ENCODE results near the gene SWT1.

Gene SWT1, protein sequence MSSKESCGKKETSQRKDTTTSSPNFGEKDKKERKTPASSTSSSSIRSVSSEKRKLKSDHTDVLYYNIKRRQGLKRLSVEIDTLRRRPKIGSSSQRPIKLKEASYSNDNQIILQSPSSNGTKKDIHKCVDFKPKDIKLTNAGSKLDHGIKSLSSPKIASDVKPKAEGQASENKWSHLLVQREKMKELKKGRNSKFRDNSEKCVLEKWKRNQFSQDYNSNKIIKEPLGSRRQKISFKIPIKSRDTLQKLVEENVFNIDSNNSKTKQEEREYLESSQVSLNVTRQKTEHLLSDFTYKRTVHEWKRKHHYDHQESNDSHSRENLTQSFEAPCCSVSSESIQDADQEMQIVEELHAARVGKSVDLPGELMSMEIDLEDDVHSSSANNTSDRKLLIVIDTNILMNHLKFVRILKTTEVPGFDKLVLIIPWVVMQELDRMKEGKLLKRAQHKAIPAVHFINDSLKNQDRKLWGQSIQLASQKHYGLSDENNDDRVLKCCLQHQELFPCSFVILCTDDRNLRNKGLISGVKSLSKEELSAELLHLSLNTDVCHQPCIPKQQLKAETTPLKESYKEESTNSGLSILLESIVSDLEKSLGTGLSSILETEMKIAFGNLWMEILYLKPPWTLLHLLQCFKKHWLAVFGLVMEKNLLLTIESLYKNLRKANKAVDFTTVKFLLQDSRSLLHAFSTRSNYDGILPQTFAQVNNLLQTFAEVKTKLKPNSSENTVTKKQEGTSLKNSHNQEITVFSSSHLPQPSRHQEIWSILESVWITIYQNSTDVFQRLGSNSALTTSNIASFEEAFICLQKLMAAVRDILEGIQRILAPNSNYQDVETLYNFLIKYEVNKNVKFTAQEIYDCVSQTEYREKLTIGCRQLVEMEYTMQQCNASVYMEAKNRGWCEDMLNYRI

DNA sequence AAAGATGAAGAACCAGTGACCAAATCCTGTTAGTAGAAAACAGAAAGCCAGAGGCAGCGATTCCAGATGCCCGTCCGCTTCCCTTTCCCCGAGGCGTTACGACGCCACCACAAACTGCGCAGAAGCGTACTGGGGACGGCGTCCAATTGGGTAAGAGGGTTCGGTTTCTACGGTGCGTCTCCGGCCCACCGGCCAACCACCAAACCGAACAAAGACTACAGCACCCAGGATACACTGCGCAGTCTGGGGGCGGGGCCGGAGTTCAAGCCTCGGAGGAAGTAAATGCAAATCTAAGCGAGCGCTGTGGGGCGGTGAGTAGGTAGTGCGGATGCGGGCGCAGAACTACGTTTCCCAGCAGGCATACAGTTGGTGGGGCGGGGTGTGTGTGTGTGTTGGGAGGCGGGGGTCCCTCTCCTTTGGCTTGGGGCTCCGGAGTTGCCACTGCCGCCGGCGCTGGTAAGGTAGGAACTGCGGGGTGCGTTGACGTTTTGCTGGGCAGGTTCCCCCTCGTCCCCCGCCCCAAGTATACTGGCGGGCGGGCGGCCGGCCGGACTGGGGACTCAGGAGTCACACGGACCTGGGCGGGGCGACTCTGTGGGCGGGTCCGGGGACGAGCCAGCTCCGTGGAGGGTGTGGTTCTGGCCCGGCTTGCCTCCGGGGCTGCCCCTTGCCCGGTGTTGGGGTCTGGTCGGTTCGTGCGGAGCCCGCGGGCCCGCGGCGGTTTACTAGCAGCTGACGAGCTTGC lies at the start of gene SWT1, which contains the start of gene TRMT1L:
SWT1 (plus strand) TSS at position 314 of the 745 bp plus-strand sequence. CDS start 3,675 bp downstream, outside the sequence.
TRMT1L (minus strand) TSS at position 100 of the 745 bp plus-strand sequence. CDS start 241 bp downstream, outside the sequence.
- DNase-seq = peak; percentile 99

DNA sequence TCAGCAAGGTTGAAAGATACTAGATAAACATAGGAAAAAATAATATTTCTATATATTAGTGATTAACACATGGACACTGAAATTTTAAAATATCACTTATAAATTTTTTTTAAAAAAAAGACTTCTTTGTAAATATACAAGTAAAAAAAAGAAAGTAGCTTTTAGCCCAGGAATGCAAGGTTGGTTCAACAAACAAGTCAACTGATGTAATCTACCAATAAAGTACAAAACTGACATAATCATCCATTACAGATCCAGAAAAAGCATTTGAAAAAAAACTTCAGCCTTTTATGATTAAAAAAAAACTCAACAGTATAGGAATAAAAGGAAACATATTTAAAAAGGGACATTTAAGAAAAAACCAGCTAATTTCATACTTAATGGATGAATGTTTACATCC lies 48.6 kb upstream of the SWT1 start:
- DNase-seq = no peak

DNA sequence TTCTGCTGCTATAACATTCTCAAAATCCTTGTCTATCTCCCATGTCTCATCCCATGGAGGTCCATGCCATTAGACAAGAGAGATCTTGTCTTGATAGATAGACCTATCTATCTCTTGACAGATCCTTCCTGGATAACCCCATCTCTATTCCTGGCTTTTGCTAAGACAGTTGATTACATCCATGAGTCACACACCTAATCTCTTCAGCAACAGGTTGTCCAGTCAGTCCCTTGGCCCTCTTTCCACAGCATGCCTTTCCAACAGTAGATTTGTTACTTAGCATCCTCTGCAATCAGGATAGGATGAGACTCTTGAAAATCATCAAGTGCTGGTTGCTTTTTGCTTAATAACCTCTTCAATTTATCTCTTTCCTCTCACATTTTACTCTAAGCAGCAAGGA lies 46.8 kb upstream of the SWT1 start:
- DNase-seq = no peak

DNA sequence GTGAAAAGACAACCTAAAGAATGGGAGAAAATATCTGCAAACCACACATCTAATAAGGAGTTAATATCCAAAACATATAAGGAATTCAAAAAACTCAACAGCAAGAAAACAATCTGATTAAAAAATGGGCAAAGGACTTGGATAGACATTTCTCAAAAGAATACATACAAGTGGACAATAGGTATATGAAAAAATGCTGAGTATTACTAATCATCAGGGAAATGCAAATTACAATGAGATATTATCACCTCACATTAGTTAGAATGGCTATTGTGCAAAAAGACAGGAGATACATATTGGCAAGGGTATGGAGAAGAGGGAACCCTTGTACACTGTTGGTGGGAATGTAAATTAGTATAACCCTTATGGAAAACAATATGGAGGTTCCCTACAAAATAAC lies 45.1 kb upstream of the SWT1 start:
- no peak for DNase-seq

DNA sequence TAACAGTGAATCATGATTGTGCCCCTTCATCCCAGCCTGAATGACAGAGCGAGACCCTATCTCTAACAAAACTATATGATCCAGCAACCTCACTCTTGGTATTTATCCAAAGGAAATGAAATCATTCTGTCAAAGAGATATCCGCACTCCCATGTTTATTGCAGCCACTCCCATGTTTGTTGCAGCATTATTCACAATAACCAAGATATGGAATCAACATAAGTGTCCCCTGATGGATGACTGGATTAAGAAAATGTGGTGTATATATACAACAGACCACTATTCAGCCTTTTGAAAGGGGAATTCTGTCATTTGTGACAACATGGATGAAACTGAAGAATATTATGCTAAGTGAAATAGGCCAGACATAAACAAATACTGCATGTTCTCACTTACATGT lies 44.6 kb upstream of the SWT1 start:
- DNase-seq = no peak

DNA sequence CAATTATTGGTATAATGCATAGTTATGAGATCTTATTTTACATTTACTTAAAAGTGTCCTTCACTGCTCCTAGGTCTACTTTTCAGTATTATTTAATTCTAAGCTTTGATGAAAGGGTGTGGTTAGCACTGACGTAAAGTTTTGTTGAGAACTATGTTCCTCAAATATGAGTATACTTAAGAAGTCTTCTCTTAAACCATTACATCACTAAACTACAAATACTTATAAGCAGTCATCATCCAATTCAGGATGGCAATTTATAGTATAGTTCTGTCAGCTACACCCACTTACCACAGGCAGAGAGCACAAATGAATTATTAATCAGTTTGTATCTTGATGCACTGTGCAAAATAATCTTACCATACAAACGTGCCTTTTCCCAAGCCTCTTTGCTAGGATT lies 27.3 kb upstream of the SWT1 start:
- no peak for DNase-seq

DNA sequence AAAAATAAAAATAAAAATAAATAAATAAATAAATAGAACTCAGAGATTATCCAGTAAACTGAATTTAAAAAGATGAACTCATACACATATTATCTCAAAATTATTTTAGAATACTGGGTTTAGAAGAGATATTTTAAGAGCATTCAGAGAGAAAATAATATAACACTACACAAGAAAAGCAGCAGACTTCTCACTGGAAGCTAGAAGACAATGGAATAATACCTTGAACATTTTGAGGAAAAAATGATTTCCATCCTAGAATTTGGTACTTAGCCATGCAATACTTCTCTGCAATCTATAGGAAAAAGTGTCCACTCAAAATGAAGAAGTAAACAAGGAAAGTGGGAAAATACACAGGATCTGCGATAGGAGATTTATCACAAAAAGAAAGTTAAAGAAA lies 24.4 kb upstream of the SWT1 start:
- DNase-seq = no peak

DNA sequence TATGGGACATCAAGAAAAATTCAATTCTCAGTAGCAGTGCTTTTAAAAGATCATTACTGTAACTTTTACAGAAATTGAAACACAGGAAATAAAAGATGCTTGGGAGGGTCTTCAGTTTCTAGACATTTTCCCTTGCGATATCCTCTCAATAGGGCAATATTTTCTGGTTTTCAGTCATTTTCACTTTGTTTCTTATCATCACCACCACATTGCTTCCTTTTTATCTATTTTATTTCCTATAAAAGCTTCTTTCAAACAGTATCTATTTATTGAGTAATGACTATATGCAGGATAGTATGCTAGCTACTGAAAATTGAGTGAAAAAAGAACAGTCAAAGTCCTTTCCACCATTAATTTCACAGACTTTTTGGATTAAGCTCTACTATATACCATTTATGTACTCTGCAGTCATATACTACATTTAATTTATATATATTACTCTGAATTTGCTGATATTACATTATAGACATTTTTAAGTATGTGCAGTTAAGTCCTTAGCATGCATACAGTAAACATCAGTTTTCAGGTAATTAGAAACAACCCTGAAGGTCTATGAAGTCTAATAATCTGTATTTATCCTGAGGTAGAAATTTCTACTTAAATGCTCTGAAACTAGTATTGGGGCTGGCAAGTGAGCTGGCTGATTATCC lies 18.9 kb upstream of the SWT1 start:
- no peak for DNase-seq

DNA sequence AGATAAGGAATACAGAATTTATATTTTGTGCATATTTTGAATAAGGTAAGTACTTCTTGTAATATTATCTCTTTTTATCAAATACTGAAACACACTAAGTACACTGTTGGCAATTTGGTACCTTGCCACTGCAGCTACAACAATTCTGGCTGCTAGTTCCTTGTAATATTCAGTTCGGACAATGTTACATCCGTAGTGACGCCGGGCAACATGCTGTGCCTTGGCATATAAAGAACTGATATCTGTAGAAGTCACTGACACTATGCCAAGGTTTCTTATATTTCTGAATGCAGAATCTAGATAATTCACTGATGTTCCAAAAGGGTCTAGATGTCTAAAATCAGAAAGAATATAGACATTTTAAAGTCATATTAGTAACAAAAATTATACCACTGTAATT lies 17.7 kb upstream of the SWT1 start:
- DNase-seq = no peak

DNA sequence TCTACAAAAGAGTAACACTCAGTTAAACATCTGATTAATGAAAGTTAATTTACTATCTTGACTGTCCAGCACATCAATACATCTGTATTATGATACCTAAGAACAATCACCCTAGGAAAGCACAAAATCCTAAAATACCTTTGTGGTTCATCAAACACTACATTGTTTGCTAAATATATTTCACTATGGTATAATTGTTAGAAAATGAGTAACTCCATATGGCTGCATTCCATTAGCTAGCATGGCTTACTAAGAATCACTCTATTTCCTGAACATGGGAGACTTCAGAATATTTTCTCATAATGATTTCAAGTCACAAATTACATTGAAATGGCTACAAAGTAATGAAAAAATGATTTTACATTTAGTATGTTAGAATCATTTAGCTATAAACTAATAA lies 12.7 kb upstream of the SWT1 start:
- no peak for DNase-seq

DNA sequence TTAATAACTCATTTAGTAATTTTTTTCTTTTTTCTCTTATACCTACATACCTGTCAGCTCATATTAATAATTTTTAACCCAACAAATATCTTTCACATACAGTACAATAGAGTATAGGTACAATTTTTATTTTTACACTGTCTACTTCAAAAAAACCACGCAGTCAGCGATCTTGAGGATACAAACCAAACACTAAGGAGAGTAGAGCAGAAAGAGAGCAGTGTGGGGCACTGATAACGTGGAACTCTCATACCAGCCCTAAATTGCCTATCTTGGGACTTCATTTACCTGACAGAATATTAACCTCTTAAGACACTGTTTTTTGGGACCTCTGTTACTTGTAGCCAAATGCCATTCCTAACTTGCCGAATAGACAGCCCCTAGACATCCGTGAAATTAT lies 5.8 kb upstream of the SWT1 start:
- no peak for DNase-seq

DNA sequence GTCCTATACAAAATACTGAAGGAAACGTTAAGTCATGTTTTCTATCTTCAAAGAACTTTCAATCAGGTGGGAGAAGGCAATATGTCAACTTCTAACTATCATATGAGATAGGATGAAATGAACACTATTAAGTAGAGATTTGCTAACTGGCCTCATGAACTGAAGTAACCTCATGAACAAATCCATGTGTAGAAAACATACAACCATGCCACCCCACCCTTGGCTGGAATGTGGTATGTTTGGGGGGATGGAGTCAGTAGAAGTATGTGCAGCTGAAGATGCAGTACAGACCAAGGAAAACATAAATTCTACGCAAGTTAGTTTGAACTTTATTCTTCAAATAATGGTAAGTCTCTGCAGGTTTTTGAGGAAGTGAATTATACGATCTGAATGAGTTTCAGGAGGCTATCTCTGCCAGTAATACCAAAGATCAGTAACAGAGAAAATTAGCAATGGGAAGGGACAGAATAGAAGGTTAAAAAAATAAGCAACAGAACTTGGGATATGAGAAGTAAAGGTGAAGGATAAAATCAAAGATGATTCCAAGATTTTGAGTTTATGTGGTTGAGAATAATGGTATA lies 4.7 kb upstream of the SWT1 start:
- DNase-seq = no peak

DNA sequence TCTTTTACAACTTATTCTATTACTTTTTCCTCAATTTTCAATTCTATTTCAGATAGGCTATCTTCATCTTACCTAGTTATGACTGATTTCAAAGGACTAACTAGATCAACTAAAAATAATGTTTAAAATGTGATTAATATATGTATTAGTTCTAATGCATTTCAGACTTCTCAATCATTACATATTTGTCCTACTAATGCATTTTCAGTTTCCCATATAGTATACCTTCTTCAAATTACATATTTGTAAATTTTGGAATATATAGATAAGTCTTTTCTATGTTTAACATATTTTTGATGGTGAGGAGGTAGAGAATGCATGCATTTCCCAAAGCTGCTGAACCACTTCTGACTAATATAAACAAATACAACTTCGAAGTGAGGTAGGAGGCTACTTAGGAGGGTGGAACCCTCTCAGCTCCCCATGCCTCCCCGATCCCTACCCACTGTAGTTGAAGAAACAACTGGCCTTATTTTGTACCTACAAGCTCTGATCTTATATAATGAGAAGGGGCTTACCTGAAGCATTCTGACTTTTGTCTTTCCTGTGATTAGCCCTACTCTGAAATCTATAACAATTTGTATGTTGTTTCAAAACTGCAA lies 2.0 kb upstream of the SWT1 start:
- DNase-seq = no peak

DNA sequence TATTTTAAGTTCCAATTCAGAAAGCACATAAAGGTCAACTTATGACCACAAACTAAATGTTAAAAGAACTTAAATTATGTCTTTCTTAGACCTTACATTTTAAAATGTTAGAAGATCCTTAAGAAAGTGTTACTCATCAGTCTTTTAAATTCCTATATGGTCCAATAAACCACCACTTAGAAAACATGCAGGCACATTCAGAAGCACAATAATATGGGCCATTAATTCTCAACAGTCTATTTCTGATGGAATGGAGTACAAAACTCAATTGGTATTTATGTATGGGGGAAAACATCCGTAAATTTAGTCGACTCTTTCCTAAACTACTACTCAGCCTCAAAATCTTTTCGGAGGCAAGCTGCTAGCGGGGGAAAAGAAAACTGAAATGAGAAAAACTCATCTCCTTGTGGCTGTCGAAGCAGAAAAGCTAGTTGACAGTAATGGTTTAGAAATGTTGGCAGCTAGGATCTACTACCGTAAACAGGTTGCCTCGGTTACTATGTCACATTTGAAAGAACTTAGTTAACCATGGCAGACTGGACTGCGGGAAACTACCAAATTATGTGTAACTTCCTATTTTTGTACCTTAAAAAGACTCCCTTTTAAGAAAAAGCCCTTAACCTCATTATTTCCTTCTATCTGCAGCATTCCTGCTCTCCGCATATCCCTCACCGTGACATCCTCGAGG lies 1.2 kb upstream of the SWT1 start:
- DNase-seq = peak; percentile 51

DNA sequence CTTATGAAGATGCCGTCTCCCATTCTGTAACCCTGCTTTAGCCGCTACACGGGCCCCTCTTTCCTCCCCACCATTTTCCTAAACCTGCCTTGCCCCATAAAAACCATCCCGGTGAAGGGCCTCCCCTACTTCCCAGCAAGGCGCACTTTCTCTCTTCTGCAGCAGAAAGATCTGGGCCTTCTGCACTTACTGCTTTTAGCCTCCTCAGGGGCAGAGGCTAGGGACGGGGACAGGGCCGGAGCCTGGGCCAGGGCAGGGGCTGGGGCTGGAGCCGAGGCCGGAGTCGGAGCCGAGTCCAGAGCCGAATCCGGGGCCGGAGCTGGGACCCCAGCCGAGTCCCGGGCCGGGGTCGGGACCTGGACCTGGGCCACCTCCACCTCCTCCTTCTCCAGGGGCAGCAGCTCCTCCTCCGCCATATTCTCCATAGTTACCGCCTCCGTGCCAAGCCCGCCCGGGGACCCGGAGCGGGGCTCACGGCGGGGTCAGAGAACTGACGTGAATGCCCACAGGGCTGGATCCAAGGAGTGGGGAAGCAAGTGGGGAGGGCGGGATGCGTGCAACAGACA lies 596 bp upstream of the SWT1 start:
- DNase-seq = no peak

DNA sequence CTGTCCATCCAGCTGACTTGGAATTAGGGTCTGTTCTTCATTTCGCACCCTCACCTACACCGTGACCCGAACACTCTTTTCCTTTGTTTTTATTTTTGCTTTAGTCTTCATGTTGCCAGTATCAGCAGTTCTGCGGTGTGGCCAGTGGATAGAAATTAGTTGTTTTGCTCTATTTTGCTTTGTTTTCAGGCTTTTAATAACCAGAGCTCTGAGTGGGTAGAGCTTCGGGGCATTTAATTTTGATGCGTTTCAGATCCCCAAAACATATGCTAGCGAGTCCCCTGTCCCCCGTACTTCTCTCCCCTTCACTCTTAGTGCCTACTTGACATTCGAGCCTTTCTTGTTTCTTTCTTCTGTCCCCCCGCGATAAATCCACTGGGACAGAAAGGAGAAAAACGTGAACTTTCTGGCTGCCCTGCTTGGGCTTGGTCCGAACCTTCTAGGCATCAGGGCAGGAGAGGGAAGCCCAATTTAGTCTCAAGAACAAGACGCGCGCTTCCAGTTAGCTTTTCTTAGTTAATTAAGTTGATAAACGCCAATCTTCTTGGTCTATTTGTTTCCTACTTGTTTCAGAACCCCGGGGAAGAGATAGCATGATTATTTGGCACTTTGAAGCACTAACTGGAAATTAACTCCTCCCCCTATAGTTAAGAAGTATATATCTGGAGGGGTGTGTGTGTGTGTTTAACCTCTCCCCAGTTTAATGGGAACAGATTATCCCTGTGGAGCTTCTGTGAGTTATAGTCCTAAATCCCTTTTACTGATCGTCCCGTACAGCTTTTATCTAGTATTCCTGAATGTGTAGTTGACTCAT lies 839 bp downstream of the SWT1 start:
- no peak for DNase-seq

DNA sequence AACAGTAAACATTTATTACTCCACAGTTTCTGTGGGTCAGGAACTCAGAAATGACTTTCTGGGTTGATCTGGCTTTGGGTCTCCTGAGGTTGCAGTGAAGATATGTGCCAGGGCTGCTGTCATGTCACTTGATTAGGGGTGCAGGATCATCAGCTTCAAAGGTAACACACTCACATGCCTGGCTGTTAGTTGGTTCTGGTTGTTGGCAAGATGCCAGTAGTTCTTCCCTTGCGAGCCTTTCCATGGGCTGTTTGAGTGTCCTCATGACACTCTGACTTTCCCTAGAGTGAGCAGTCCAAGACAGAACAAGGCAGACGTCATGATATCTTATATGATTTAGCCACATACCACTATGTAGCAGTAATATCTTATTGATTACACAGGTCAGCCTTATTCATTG lies 1.8 kb downstream of the SWT1 start:
- DNase-seq = no peak

DNA sequence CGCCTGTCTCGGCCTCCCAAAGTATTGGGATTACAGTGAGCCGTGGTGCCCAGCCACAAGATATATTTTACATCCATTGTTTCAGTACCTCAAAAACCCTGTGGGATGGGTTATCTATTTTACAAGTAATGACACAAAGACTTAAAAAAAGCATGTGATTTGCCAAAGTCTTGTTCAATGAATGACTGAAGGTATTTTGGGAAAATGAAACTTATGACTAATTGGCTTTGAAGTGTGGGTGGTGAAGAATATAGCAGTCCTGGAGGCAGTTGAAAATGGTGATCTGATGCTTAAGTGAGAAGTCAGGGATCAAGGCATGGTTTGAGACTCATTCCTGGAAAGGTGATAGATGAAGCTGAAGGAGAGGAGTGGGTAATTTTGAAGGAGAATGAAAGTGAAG lies 3.0 kb downstream of the SWT1 start:
- DNase-seq = no peak

DNA sequence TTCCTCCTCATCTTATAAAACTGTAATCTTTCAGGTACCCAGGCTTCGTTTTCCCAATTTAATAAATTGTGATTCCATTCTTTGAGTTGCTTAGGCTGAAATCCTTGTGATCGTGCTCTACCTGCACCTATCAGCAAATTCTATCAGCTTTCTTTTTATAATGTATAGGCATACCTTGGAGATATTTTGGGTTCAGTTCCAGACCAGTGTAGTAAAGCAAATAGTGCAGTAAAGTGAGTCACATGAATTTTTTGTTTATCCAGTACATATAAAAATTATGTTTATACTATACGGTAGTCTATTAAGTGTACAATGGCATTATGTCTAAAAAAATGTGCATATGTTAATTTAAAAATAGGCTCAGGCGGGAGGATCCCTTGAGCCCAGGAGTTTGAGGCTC lies 5.5 kb downstream of the SWT1 start:
- no peak for DNase-seq

DNA sequence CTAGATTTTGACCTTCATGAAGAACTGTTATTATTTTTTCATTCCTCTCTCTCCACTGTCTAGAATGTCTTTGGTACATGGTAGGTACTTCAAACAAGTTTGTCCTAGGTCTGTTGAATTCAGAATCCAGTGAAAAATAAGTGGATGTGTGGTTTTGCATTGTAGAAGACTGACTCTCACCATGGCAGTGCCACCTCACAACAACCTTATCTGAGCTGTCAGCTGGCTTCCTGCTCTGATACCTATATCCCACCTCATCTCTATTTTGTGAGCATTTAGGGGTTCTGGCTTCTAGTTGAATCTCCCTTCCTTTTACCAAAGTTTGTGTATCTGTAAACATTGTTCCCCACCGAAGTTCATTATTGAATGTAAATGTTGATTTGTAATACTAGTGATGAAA lies 9.1 kb downstream of the SWT1 start:
- DNase-seq = no peak
